H9 (cell line): ENCODE measurements around the gene EHD4. TPM values are rescaled to one million over a fixed set of nuclear protein-coding genes. Genes with fewer than 3 reads are reported as not detected.

ENCODE experiments used
- DNase-seq: peaks from one replicate; pipeline ENCODE4 v3.0.0-alpha.2; 2017
- H2AFZ ChIP-seq: one replicate; pipeline ENCODE4 v1.6.1; 2013; ENCODE audit warnings: mild to moderate bottlenecking, low read length, control low read depth, moderate library complexity
- H2AK5ac ChIP-seq: 2 replicates; pipeline ENCODE4 v1.6.1; 2013; ENCODE audit warnings: low read length, control low read depth, mixed read lengths; ENCODE audit not compliant: insufficient read length
- H2BK120ac ChIP-seq: one replicate; pipeline ENCODE4 v1.6.1; 2013; ENCODE audit warnings: low read depth, mild to moderate bottlenecking, low read length, control low read depth, inconsistent platforms; ENCODE audit not compliant: poor library complexity, severe bottlenecking
- H2BK12ac ChIP-seq: 2 replicates; pipeline ENCODE4 v1.6.1; 2013; ENCODE audit warnings: low read length, control low read depth, mixed read lengths, low read depth; ENCODE audit not compliant: insufficient read length
- H2BK15ac ChIP-seq: 2 replicates; pipeline ENCODE4 v1.6.1; 2013; ENCODE audit warnings: low read depth, low read length, control low read depth
- H2BK20ac ChIP-seq: one replicate; pipeline ENCODE4 v1.6.1; 2013; ENCODE audit warnings: low read depth, mild to moderate bottlenecking, low read length, control low read depth, inconsistent platforms; ENCODE audit not compliant: poor library complexity, severe bottlenecking
- H2BK5ac ChIP-seq: 2 replicates; pipeline ENCODE4 v1.6.1; 2013; ENCODE audit warnings: low read length, control low read depth, mixed read lengths; ENCODE audit not compliant: insufficient read length
- H3K14ac ChIP-seq: 2 replicates; pipeline ENCODE4 v1.6.1; 2013; ENCODE audit warnings: low read length, control low read depth; ENCODE audit not compliant: insufficient read depth
- H3K18ac ChIP-seq: 2 replicates; pipeline ENCODE4 v1.6.1; 2013; ENCODE audit warnings: low read depth, mild to moderate bottlenecking, mixed read lengths, low read length, control low read depth; ENCODE audit not compliant: insufficient read length
- H3K23ac ChIP-seq: 2 replicates; pipeline ENCODE4 v1.6.1; 2013; ENCODE audit warnings: low read length, control low read depth, mixed read lengths, low read depth; ENCODE audit not compliant: insufficient read length
- H3K23me2 ChIP-seq: 2 replicates; pipeline ENCODE4 v1.6.1; 2013; ENCODE audit warnings: low read depth, mild to moderate bottlenecking, mixed read lengths, low read length, control low read depth; ENCODE audit not compliant: insufficient read length, poor library complexity, severe bottlenecking
- H3K27ac ChIP-seq: 2 replicates; pipeline ENCODE4 v1.5.1; 2013; ENCODE audit warnings: low read length, control low read depth, mixed read lengths, low read depth; ENCODE audit not compliant: insufficient read length
- H3K27me3 ChIP-seq: 2 replicates; pipeline ENCODE4 v1.6.1; 2013; ENCODE audit warnings: low read length, control low read depth, inconsistent platforms; ENCODE audit not compliant: insufficient read depth
- H3K4ac ChIP-seq: 2 replicates; pipeline ENCODE4 v1.6.1; 2013; ENCODE audit warnings: low read depth, mild to moderate bottlenecking, control low read depth, inconsistent platforms, low read length, moderate library complexity
- H3K4me1 ChIP-seq: 2 replicates; pipeline ENCODE4 v1.6.1; 2013; ENCODE audit warnings: low read length, control low read depth, inconsistent platforms; ENCODE audit not compliant: insufficient read depth
- H3K4me2 ChIP-seq: 2 replicates; pipeline ENCODE4 v1.6.1; 2013; ENCODE audit warnings: low read length, control low read depth, mixed read lengths; ENCODE audit not compliant: insufficient read length, insufficient read depth
- H3K56ac ChIP-seq: 2 replicates; pipeline ENCODE4 v1.6.1; 2013; ENCODE audit warnings: low read depth, mild to moderate bottlenecking, mixed read lengths, low read length, control low read depth; ENCODE audit not compliant: insufficient read length
- H3K79me1 ChIP-seq: 2 replicates; pipeline ENCODE4 v1.6.1; 2013; ENCODE audit warnings: low read depth, mild to moderate bottlenecking, moderate library complexity, low read length, control low read depth, inconsistent platforms; ENCODE audit not compliant: insufficient read depth, poor library complexity, severe bottlenecking
- H3K79me2 ChIP-seq: 2 replicates; pipeline ENCODE4 v1.6.1; 2013; ENCODE audit warnings: low read length, control low read depth, inconsistent platforms; ENCODE audit not compliant: insufficient read depth
- H3K9ac ChIP-seq: 2 replicates; pipeline ENCODE4 v1.6.1; 2013; ENCODE audit warnings: low read length, control low read depth, mixed read lengths; ENCODE audit not compliant: insufficient read length; ENCODE audit errors: extremely low read depth
- H3K9me3 ChIP-seq: one replicate; pipeline ENCODE4 v1.6.1; 2013; ENCODE audit warnings: low read depth, low read length, inconsistent platforms; ENCODE audit not compliant: control insufficient read depth
- H3T11ph ChIP-seq: one replicate; pipeline ENCODE4 v1.6.1; 2013; ENCODE audit warnings: mild to moderate bottlenecking, low read length, control low read depth, inconsistent platforms
- H4K20me1 ChIP-seq: one replicate; pipeline ENCODE4 v1.6.1; 2013; ENCODE audit not compliant: control insufficient read depth, insufficient read length, insufficient read depth
- H4K5ac ChIP-seq: 2 replicates; pipeline ENCODE4 v1.6.1; 2013; ENCODE audit warnings: low read depth, mild to moderate bottlenecking, mixed read lengths, low read length, control low read depth; ENCODE audit not compliant: insufficient read length
- H4K8ac ChIP-seq: replicated peaks from 2 replicates; pipeline ENCODE4 v1.6.1; 2013; ENCODE audit warnings: low read length, control low read depth, mixed read lengths, low read depth; ENCODE audit not compliant: insufficient read length
- H4K91ac ChIP-seq: 2 replicates; pipeline ENCODE4 v1.6.1; 2013; ENCODE audit warnings: low read depth, mild to moderate bottlenecking, moderate library complexity, mixed read lengths, low read length, control low read depth; ENCODE audit not compliant: insufficient read length
- H3K27ac Mint-ChIP-seq, 3 experiments: 2 replicates in 2 of 3; 3 replicates in 1 of 3; pipeline ENCODE4 v1.8.0; 2020 to 2021; ENCODE audit warnings: mixed read lengths in 3 of 3, mild to moderate bottlenecking in 1 of 3, moderate library complexity in 1 of 3
- H3K27me3 Mint-ChIP-seq: 2 replicates; pipeline ENCODE4 v1.8.0; 2021; ENCODE audit warnings: low read depth, mild to moderate bottlenecking, moderate library complexity, mixed read lengths
- H3K36me3 Mint-ChIP-seq, 3 experiments: 2 replicates in 2 of 3; 3 replicates in 1 of 3; pipeline ENCODE4 v1.8.0; 2020 to 2021; ENCODE audit warnings: low read depth in 3 of 3, mixed read lengths in 3 of 3; ENCODE audit not compliant: insufficient read depth in 1 of 3
- H3K4me1 Mint-ChIP-seq, 2 experiments: 2 replicates each; pipeline ENCODE4 v1.8.0; 2020; ENCODE audit warnings: mixed read lengths in 2 of 2
- H3K4me3 Mint-ChIP-seq, 2 experiments: 2 replicates in 1 of 2; 3 replicates in 1 of 2; pipeline ENCODE4 v1.8.0; 2020 to 2021; ENCODE audit warnings: mild to moderate bottlenecking in 2 of 2, mixed read lengths in 2 of 2, moderate library complexity in 1 of 2
- H3K9me3 Mint-ChIP-seq, 2 experiments: 2 replicates in 1 of 2; 3 replicates in 1 of 2; pipeline ENCODE4 v1.8.0; 2020; ENCODE audit warnings: mild to moderate bottlenecking in 2 of 2, mixed read lengths in 2 of 2, moderate library complexity in 1 of 2
- CTCF ChIP-seq: fragments of 200-600 bp; sonication (generic); conservative IDR thresholded peaks from 3 replicates; pipeline ENCODE4 v1.8.0; 2021; ENCODE audit warnings: antibody characterized with exemption, mild to moderate bottlenecking
- WGBS: extraction: QIAGEN DNeasy Blood & Tissue Kit; methylation state at CpG from one replicate; pipeline ENCODE4 v1.1.7; 2013; ENCODE audit warnings: missing lambda C conversion rate, low lambda C conversion rate, mixed read lengths; ENCODE audit not compliant: insufficient read length; ENCODE audit errors: extremely low coverage; 5-methylcytosine and 5-hydroxymethylcytosine counted together
- total RNA-seq: library from RNA; stranded (reverse); gene quantifications from 2 replicates; pipeline ENCODE4 v1.2.1, GENCODE V29; 2021

EHD4 gene
- total RNA-seq, 1 experiment from 2014 or later: 22.9 TPM

DNA sequence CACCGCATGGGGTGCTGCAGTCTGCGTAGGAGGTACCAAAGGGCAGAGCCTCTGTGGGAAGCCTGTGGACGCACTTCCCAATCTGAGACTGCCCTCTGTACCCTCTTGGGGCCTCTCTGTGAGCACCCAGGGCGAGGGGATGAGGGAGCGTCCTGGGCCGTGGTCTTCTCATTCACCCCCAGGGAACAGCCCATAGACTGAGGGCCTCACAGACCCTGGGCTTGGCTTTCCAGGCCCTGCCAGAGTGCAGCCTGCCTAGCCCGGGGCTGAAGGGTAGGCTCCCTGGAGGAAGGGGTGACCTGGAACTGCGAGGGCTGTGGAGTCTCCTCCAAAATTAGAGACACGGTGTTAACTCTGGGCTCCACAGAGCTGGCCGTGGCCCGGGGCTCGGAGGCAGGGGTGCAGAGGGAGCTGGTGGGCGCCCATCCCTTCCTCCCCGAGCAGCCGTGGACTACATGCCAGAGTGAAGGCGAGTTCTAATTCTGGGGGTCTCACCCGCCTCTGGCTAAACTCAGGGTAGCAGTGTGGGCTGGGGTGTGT is 78.0 kb downstream of the EHD4 start:
- no peak overlapping the region for H3K4ac ChIP-seq
- no peak overlapping the region for H3K23ac ChIP-seq
- H3K56ac ChIP-seq: no peak overlapping the region
- Mint-ChIP-seq H3K27me3 (peaks cover under 1% of the 10 kb centered on the region; the same call in 1 of the 2 replicates), H3K27ac (no peak overlapping the region), H3K36me3 (peaks cover 0 to 19% (median 4%) of the 10 kb centered on the region in 3 experiments; a peak in 5 of 7 replicates), H3K4me1 (peaks cover 11 to 17% of the 10 kb centered on the region in 2 experiments), H3K9me3 (no peaks in the 10 kb centered on the region; a peak in 1 of 5 replicates), H3K4me3 (no peak overlapping the region)
- H3K9ac ChIP-seq: no peak overlapping the region
- H3K4me1 ChIP-seq: no peaks in the 10 kb centered on the region
- no peak overlapping the region for H3K27ac ChIP-seq
- H3K4me2 ChIP-seq: no peak overlapping the region
- H2AK5ac ChIP-seq: no peak overlapping the region
- no peaks in the 10 kb centered on the region for H3K27me3 ChIP-seq
- TF ChIP-seq CTCF: no peak
- H4K8ac ChIP-seq: no peak overlapping the region
- H3K14ac ChIP-seq: peak overlapping the region; percentile 19; the same call in 1 of the 2 replicates
- H4K5ac ChIP-seq: no peak overlapping the region
- no peak overlapping the region for H2BK12ac ChIP-seq
- no peak overlapping the region for H3T11ph ChIP-seq
- H2BK5ac ChIP-seq: no peak overlapping the region
- no peak overlapping the region for H2BK15ac ChIP-seq
- no peaks in the 10 kb centered on the region for H3K23me2 ChIP-seq
- H3K79me1 ChIP-seq: no peaks in the 10 kb centered on the region
- H2BK120ac ChIP-seq: no peak overlapping the region
- H2BK20ac ChIP-seq: no peak overlapping the region
- H4K20me1 ChIP-seq: no peaks in the 10 kb centered on the region
- H4K91ac ChIP-seq: no peak overlapping the region
- WGBS: no CpG with 5 or more reads among the region's 17 CpGs
- no peak overlapping the region for H2AFZ ChIP-seq
- H3K79me2 ChIP-seq: no peaks in the 10 kb centered on the region
- no peak for DNase-seq
- H3K18ac ChIP-seq: peak overlapping the region; percentile 23
- no peaks in the 10 kb centered on the region for H3K9me3 ChIP-seq
